ENCODE data around the gene GALNT18. TPM values are rescaled to one million over a fixed set of nuclear protein-coding genes. Genes with fewer than 3 reads are reported as not detected.

GALNT18 gene
- total and polyA plus RNA-seq, 2 experiments from 2014 or later: 4.3 to 10.8 TPM

- peaks cover 22% of the 10 kb centered on the region for H3K4me1 Mint-ChIP-seq
- no peak overlapping the region for H3K4me3 ChIP-seq
Measured at GRCh38 chr11:11422411-11423128, 199.2 kb downstream of the GALNT18 start.

DNA sequence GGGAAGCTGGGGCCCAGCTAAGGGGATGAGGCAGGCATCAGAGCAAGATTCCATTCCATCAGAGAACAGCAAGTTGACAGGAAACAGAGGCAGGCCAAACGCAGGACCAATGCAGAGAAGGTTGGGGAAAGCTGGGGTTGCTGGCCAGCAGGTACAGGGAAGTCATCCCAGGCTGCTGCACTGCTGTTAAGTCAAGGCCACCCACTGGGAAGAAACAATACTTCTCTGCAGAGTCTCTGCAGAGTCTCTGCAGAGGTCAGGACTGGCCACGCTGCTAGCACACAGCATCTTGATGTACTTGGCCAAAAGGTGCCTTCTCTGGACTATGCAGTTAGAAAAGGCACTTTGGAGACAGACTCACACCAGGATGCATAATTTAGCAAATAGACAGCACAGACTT lies 200.3 kb downstream of the GALNT18 start:
- no peaks in the 10 kb centered on the region for H3K36me3 ChIP-seq (ENCODE audit: insufficient read depth)
- no peaks in the 10 kb centered on the region; the same call in 1 of the 2 replicates for H4K20me1 ChIP-seq (replicated peaks; ENCODE audit: insufficient read depth)
- no peaks in the 10 kb centered on the region for H3K79me2 ChIP-seq (replicated peaks; ENCODE audit: insufficient read depth)
- H3K4me3 ChIP-seq: no peak overlapping the region
- H3K36me3 Mint-ChIP-seq (ENCODE audit: low read depth): no peaks in the 10 kb centered on the region; the same call in 2 of the 3 replicates
- H2AFZ ChIP-seq: no peak overlapping the region
- H3F3A ChIP-seq (replicated peaks; ENCODE audit: low read depth): no peaks in the 10 kb centered on the region
- peaks cover 6% of the 10 kb centered on the region; the same call in 1 of the 2 replicates for H3K9me2 ChIP-seq (ENCODE audit: insufficient read depth)
- peak; percentile 75 for ATAC-seq
- peaks cover 5% of the 10 kb centered on the region for H3K27me3 Mint-ChIP-seq (ENCODE audit: insufficient read depth, low read depth, poor library complexity)
- H3K4me2 ChIP-seq: no peak overlapping the region
- no peak for DNase-seq (ENCODE audit: low spot score)
- TF ChIP-seq EZH2 (IDR thresholded peaks at IDR 0.05; ENCODE audit: low read depth, unreplicated experiment) (no peak), POLR2AphosphoS5 (IDR thresholded peaks at IDR 0.05; ENCODE audit: low read depth) (no peak), NANOG (IDR thresholded peaks at IDR 0.05; ENCODE audit: borderline replicate concordance) (no peak), JUNB (IDR thresholded peaks at IDR 0.05; ENCODE audit: unreplicated experiment) (no peak), REST (IDR thresholded peaks at IDR 0.05; ENCODE audit: unreplicated experiment) (no peak), EZH2phosphoT487 (IDR thresholded peaks at IDR 0.05; ENCODE audit: unreplicated experiment) (no peak)
- no peaks in the 10 kb centered on the region for H3K27me3 ChIP-seq (ENCODE audit: insufficient read depth)
- no peaks in the 10 kb centered on the region for H3K4me1 ChIP-seq (ENCODE audit: insufficient read depth)
- peaks cover 27% of the 10 kb centered on the region for H3K4me1 Mint-ChIP-seq
- no peak overlapping the region for H3K4me3 Mint-ChIP-seq
- H3K27ac ChIP-seq (ENCODE audit: low read depth): no peak overlapping the region
- no peak overlapping the region for H3K27ac Mint-ChIP-seq
- no peaks in the 10 kb centered on the region for H3K9me3 Mint-ChIP-seq

More at GRCh38 chr11:11422411-11423128, 199.2 kb downstream of the GALNT18 start:
- H3K4me3 Mint-ChIP-seq: no peak overlapping the region
- Histone ChIP-seq H2AFZ (no peak overlapping the region), H3K4me2 (no peak overlapping the region), H4K20me1 (replicated peaks; ENCODE audit: insufficient read depth) (no peaks in the 10 kb centered on the region; the same call in 1 of the 2 replicates), H3F3A (replicated peaks; ENCODE audit: low read depth) (no peaks in the 10 kb centered on the region), H3K27ac (ENCODE audit: low read depth) (no peak overlapping the region), H3K79me2 (replicated peaks; ENCODE audit: insufficient read depth) (no peaks in the 10 kb centered on the region), H3K36me3 (ENCODE audit: insufficient read depth) (no peaks in the 10 kb centered on the region), H3K9me2 (ENCODE audit: insufficient read depth) (peaks cover 6% of the 10 kb centered on the region; the same call in 1 of the 2 replicates), H3K4me1 (ENCODE audit: insufficient read depth) (no peaks in the 10 kb centered on the region), H3K27me3 (ENCODE audit: insufficient read depth) (no peaks in the 10 kb centered on the region)
- H3K36me3 Mint-ChIP-seq (ENCODE audit: low read depth): no peaks in the 10 kb centered on the region; the same call in 2 of the 3 replicates
- H3K27me3 Mint-ChIP-seq (ENCODE audit: insufficient read depth, low read depth, poor library complexity): peaks cover 5% of the 10 kb centered on the region
- DNase-seq (ENCODE audit: low spot score): no peak
- 0 out of 2 replicates have a peak overlapping the region, but pooled peaks have one; percentile 10 for H3K27ac Mint-ChIP-seq
- TF ChIP-seq REST (IDR thresholded peaks at IDR 0.05; ENCODE audit: unreplicated experiment): no peak
- no peaks in the 10 kb centered on the region for H3K9me3 Mint-ChIP-seq
- ATAC-seq: no peak
